Endothelial cell (in vitro differentiated cells): ENCODE data around the gene CCL23. TPM values are rescaled to one million over a fixed set of nuclear protein-coding genes. Genes with fewer than 3 reads are reported as not detected.

Experiments
- DNase-seq: peaks from one replicate; pipeline ENCODE4 v3.0.0; 2021; ENCODE audit warnings: low spot score
- H3K27ac Mint-ChIP-seq: one replicate; pipeline ENCODE4 v1.8.0; 2021; ENCODE audit warnings: mixed read lengths, inconsistent platforms; ENCODE audit not compliant: unreplicated experiment
- H3K27me3 Mint-ChIP-seq: one replicate; pipeline ENCODE4 v1.8.0; 2021; ENCODE audit warnings: mild to moderate bottlenecking, moderate library complexity, mixed read lengths, inconsistent platforms; ENCODE audit not compliant: unreplicated experiment
- H3K36me3 Mint-ChIP-seq: one replicate; pipeline ENCODE4 v1.8.0; 2021; ENCODE audit warnings: mild to moderate bottlenecking, low read depth, mixed read lengths, inconsistent platforms; ENCODE audit not compliant: unreplicated experiment
- H3K4me1 Mint-ChIP-seq: one replicate; pipeline ENCODE4 v1.8.0; 2021; ENCODE audit warnings: mild to moderate bottlenecking, mixed read lengths, inconsistent platforms; ENCODE audit not compliant: unreplicated experiment
- H3K4me3 Mint-ChIP-seq: one replicate; pipeline ENCODE4 v1.8.0; 2021; ENCODE audit warnings: mild to moderate bottlenecking, mixed read lengths, inconsistent platforms; ENCODE audit not compliant: unreplicated experiment
- H3K9me3 Mint-ChIP-seq: one replicate; pipeline ENCODE4 v1.8.0; 2021; ENCODE audit warnings: mixed read lengths, inconsistent platforms; ENCODE audit not compliant: unreplicated experiment
- total RNA-seq: library from RNA; stranded (reverse); fragmentation: NEBNext Ultra II Directional; extraction: Animal tissue kit (Norgen Biotek cat#: 25700); gene quantifications from one replicate; pipeline ENCODE4 v1.2.1, GENCODE V29; 2021; ENCODE audit not compliant: unreplicated experiment
- TF ChIP-seq, protein P1 (sequence below): fragments of 200-600 bp; sonication (generic); IDR thresholded peaks from one replicate; pipeline ENCODE4 v1.5.0; 2021; ENCODE audit warnings: antibody characterized with exemption; ENCODE audit not compliant: unreplicated experiment

Gene CCL23
- total RNA-seq, 1 donor from 2014 or later, result not detected

DNA sequence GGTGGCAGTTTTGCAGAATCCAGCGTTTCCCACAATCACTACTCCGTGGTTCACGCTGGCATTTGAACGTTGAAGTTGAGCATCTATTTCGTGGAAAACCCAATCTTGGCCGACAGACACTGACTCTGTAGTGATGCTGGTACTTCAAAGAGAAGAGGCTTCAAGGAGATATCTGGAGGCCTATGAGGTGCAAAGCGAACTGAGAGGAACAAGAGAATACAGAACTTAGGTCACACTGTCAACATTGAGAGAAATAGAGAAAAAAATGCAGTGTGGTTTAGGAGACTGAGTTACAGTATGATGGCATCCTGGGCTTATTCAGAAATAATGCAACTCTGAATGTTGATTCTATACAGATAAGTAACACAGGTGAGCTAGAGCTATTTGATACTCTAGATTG lies 52.5 kb downstream of the CCL23 start:
- DNase-seq, result no peak
- H3K36me3 Mint-ChIP-seq, result no peaks in the 10 kb centered on the region
- H3K9me3 Mint-ChIP-seq, result no peaks in the 10 kb centered on the region
- H3K27ac Mint-ChIP-seq, result no peak overlapping the region
- H3K4me3 Mint-ChIP-seq, result no peak overlapping the region
- no peaks in the 10 kb centered on the region for H3K4me1 Mint-ChIP-seq
- TF ChIP-seq, protein P1, sequence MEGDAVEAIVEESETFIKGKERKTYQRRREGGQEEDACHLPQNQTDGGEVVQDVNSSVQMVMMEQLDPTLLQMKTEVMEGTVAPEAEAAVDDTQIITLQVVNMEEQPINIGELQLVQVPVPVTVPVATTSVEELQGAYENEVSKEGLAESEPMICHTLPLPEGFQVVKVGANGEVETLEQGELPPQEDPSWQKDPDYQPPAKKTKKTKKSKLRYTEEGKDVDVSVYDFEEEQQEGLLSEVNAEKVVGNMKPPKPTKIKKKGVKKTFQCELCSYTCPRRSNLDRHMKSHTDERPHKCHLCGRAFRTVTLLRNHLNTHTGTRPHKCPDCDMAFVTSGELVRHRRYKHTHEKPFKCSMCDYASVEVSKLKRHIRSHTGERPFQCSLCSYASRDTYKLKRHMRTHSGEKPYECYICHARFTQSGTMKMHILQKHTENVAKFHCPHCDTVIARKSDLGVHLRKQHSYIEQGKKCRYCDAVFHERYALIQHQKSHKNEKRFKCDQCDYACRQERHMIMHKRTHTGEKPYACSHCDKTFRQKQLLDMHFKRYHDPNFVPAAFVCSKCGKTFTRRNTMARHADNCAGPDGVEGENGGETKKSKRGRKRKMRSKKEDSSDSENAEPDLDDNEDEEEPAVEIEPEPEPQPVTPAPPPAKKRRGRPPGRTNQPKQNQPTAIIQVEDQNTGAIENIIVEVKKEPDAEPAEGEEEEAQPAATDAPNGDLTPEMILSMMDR, result no peak
- no peaks in the 10 kb centered on the region for H3K27me3 Mint-ChIP-seq

DNA sequence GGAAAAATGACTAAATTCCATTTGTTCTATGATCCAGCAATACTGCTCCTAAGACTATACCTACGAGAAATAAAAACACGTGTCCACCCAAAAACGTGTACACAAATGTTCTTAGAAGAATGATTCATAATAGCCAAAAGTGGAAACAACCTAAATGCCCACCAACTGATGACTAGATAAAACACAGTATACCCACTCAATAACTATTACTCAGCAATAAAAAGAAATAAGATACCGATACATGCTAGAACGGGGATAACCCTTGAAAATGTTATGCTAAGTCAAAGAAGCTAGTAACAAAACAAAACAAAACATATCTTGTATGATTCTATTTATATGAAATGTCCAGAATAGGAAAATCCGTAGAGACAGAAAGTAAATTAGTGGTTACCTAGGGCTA lies 54.1 kb downstream of the CCL23 start:
- Mint-ChIP-seq H3K4me3 (no peak overlapping the region), H3K9me3 (no peaks in the 10 kb centered on the region), H3K4me1 (no peaks in the 10 kb centered on the region), H3K36me3 (no peaks in the 10 kb centered on the region), H3K27me3 (no peaks in the 10 kb centered on the region), H3K27ac (no peak overlapping the region)
- TF ChIP-seq, protein P1, result no peak
- DNase-seq, result no peak

Other genes with a start within 250 kb of the CCL23 start
- 10.6 TPM for gene MMP28, start 222.3 kb downstream of the CCL23 start, total RNA-seq
- gene TAF15, start 208.5 kb downstream of the CCL23 start, total RNA-seq, result 188 TPM
- gene HEATR9, start 149.1 kb downstream of the CCL23 start, total RNA-seq, result not detected
- not detected for gene CCL5, start 137.6 kb downstream of the CCL23 start, total RNA-seq
- gene RDM1, start 87.2 kb downstream of the CCL23 start, total RNA-seq, result 0.67 TPM
- gene LYZL6, start 74.3 kb downstream of the CCL23 start, total RNA-seq, result not detected
- gene CCL16, start 36.5 kb downstream of the CCL23 start, total RNA-seq, result not detected
- not detected for gene CCL14, start 31.2 kb downstream of the CCL23 start, total RNA-seq
- gene CCL15, start 16.4 kb downstream of the CCL23 start, total RNA-seq, result not detected
- gene CCL18, start 46.3 kb upstream of the CCL23 start, total RNA-seq, result not detected
- not detected for gene CCL3, start 72.2 kb upstream of the CCL23 start, total RNA-seq
- gene CCL4, start 85.9 kb upstream of the CCL23 start, total RNA-seq, result not detected
- gene TBC1D3B, start 158.7 kb upstream of the CCL23 start, total RNA-seq, result 8.9 TPM
- 4.0 TPM for gene CCL3L1, start 178.8 kb upstream of the CCL23 start, total RNA-seq
- gene CCL4L2, start 193.1 kb upstream of the CCL23 start, total RNA-seq, result not detected
- gene TBC1D3I, start 246.6 kb upstream of the CCL23 start, total RNA-seq, result 0.23 TPM